Tibial nerve (tissue), 4 donors: ENCODE data around the gene TBK1.

Source experiments
- EP300 ChIP-seq, 2 donors: sonication (generic); formaldehyde crosslinking; IDR thresholded peaks; one replicate each; pipeline ENCODE4 v1.6.1; 2017; ENCODE audit warnings: antibody characterized with exemption in 2 of 2, mild to moderate bottlenecking in 1 of 2
- POLR2A ChIP-seq, 2 donors: fragments of 450-650 bp; IDR thresholded peaks; one replicate each; pipeline ENCODE4 v1.6.1; 2017; ENCODE audit warnings: antibody characterized with exemption in 2 of 2, mild to moderate bottlenecking in 2 of 2, moderate library complexity in 2 of 2
- TF ChIP-seq, protein P1 (sequence below), 5 experiments: fragments of 200-600 bp in 3 of 5; fragments of 450-650 bp in 2 of 5; sonication (generic) in 3 of 5; IDR thresholded peaks; one replicate each; pipeline ENCODE4 v1.5.1; 2016 to 2019; ENCODE audit warnings: antibody characterized with exemption in 5 of 5, mild to moderate bottlenecking in 3 of 5, moderate library complexity in 2 of 5

GRCh38 chr12:64496839-64497400 lies 45.0 kb downstream of the TBK1 start:
- no peak for TF ChIP-seq POLR2A (IDR thresholded peaks at IDR 0.05)
- TF ChIP-seq, protein P1, sequence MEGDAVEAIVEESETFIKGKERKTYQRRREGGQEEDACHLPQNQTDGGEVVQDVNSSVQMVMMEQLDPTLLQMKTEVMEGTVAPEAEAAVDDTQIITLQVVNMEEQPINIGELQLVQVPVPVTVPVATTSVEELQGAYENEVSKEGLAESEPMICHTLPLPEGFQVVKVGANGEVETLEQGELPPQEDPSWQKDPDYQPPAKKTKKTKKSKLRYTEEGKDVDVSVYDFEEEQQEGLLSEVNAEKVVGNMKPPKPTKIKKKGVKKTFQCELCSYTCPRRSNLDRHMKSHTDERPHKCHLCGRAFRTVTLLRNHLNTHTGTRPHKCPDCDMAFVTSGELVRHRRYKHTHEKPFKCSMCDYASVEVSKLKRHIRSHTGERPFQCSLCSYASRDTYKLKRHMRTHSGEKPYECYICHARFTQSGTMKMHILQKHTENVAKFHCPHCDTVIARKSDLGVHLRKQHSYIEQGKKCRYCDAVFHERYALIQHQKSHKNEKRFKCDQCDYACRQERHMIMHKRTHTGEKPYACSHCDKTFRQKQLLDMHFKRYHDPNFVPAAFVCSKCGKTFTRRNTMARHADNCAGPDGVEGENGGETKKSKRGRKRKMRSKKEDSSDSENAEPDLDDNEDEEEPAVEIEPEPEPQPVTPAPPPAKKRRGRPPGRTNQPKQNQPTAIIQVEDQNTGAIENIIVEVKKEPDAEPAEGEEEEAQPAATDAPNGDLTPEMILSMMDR (IDR thresholded peaks at IDR 0.05), result no peak
- no peak for TF ChIP-seq EP300 (IDR thresholded peaks at IDR 0.05)
